Right forelimb (tissue), 1 donor: ENCODE measurements around the gene CALHM1.

Source experiments
- DNase-seq: peaks from one replicate; pipeline ENCODE4 v3.0.0-alpha.2; 2018

The CALHM1 gene

DNA sequence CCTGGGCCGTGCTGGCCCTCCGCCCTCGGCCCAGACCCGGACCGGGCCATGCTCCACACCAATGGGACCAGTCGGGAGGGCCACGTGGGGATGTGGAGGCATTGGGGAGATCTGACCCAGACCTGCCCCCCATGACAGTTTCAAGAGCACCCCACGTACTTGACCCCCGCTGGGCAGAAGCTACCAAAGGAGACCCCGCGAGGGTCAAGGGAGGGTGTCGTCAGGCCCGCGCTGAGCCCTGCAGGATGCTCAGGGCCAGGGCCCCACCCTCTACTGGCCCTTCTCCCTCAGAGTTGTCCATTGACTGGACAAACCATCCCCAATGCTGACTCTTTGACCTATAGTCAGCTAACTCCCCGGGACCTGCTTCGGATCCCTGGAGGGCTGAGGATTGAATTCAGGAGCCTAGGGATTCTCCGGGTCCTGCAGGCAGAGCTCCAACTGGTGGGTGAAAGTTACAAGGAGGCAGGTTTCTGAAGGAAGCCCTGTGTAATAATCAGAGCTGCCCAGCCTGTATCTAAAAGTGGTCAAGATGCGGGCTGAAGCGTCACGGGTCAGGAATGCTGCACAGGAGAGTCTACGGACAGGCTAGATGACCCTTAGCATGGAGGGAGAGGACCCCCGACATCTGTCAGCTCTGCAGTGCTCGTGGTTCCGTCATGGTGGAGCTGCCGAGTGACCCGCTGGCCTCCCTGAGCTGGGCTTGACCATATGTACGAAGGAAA, 6.0 kb downstream of the CALHM1 start:
- DNase-seq = no peak

DNA sequence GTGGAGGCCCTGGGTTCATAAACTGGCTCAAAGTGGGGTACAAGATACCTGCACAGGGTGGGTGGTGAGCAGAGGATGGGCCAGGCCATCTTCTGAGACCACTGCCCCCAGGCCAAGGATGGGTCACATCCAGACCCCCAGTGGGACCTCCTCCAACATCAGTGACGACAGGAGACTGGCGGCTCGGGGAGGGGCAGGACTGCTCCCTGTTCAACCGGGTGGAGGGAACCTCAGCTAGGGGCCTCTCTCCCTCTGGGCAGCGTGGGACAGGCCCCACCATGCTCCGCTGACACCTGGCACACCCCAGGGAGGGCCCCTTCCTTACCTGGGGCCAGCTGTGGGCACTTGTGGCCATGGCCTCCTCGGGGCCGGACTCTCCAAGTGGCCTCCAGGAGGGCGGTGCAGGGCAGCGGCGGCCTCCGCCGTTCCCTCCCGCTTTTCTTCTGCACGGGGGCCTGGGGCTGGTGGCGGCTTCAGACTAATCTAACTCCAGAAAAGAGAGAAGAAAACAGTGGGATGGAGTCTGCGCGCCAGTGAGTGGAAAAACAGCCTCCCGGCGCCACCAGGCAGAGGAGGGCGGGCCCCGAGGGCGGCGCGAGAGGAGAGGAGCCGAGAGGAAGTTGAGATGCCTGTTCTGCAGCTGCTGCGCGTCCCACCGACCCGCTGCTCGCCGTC, 6.7 kb downstream of the CALHM1 start, which contains the start of gene CALHM2:
CALHM2 (minus strand) TSS at position 540 of the 675 bp plus-strand sequence. CDS start 2,429 bp downstream, outside the sequence.
- DNase-seq = peak; percentile 87

DNA sequence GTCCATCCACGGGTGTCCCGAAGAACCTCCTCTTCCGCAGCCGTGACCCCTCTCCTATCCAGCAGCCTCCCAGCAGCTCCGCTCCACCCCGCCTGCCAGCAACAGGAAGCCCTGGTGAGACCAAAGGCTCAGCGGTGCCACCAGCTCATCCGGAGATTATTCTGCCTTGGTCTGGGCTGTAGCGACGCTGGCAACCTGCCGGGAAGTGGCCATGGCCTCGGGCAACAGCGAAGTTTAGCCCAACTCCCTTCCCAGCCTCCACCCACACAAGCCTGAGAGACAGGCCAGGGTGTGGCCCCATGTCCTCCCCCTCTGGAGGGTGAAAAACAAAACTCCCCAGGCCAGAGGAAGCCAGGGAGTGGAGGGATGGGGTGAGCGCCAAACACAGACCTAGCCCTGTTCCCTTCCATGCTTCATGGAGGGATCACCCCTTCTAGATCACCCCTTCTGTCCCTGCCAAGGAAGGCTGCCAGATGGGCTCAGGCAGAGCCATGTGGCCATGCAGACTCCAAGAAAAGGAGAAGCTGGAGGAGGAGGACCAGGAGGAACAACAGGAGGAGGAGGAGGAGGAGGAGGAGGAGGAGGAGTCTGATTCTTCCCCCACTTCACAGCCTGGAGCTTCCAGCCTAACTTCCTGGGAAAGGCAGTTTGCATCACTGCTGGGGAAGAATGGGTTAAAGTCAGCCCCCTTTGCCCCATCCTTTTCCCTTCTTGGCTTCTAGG, 7.4 kb downstream of the CALHM1 start:
- peak; percentile 56 for DNase-seq

DNA sequence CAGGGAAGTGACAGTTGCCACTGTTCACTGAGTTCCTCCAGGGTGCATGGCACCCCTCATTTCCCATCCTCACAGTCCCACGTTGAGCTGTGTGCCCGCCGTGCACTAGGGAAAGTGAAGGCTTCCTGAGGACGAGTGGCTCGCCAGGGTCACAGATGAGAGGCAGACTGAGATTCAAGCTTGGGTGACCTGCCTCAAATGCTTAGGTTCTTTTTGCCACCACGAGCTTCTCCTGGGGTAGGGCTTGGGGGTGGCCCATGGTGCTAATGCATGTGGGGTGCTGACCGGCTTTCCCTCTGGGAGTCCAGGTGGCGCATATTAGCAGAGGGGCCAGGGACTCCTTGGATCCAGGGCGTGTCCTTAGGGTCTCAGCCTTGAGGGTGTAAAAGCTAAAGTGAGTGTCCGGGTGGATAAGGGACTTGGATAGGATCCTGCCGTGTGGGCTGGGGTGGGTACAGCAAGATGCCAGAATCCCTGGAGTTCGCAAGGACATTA, 8.5 kb downstream of the CALHM1 start:
- no peak for DNase-seq

DNA sequence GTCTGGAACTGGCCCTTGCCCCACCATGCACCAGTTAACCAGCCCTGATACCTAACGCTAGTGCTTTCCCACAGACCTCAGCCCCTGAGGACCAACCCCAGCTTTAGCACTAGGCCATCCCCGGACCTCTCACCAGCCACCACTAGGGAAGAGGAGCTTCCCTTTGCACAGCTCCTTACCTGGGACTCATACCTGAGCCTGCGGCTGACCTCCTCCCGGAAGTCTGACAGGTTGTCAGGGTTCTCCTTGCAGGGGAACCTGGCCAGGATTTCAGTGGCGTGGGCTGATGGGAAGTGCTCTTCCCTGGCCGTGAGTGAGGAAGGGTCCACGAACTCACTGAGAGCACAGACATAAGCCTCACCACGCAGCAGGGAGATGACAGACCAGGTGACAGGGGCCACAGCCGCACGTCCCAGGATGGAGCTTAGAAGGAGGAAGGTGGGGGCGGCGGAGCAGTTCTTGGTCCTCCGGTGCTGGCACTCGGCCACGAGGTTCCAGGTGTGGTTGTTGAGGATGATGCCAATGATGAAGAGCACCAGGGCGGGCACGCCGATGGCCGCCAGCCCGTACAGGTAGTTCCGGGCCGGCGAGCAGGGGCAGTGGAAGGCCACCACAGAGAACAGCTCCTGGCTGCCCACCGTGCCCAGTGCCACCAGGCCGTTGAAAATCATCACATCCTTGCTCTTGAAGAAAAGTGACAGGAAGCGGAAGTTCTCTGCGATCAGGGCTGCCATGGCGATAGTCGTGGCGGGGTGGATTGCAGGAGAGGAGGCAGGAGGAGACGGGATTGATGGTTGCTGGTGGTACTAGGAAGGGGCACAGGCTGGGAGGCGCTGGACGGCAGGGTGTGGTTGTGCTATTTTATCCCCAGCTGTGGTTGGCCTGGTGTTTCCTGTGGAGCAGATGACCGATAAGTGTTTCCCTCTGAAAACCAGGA, 9.2 kb downstream of the CALHM1 start:
- DNase-seq = no peak

DNA sequence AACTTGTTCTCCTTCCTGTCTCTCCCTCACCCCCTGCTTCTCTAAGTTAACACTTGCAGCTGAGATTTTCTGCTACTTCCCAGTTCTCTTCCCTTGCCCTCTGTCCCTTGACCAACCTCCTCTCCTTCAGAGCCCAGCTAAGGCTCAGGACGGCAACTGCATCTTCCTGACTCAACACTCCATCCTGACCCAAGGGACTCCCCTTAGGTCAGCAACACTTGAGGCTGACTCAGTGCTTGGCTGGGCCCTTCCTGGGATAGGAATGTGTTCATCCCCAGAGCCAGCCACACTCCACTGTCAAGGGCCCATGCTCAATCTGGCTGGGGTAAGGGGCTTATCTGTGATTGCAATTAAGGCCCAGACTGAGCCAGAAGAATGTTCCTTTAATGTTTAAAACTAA, 10.0 kb downstream of the CALHM1 start:
- DNase-seq = no peak

DNA sequence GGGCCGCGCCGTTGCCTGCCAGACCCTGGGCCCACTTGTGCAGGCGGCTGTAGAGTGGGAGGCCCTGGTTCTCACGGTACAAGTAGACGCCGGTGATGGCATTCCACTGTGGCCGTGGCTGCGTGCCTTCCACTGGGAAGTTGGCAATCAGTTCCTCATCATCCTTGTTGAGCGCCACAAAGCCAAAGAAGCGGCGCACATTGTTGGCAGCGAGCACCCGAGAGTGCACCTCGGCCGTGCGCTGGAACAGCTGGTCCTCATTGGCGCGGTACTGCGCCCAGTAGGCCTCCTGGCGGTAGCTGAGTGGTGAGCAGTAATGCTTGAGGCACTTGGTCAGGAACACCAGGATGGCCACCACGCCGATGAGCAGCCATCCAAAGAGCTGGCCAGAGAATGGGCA, 11.5 kb downstream of the CALHM1 start:
- DNase-seq = no peak

DNA sequence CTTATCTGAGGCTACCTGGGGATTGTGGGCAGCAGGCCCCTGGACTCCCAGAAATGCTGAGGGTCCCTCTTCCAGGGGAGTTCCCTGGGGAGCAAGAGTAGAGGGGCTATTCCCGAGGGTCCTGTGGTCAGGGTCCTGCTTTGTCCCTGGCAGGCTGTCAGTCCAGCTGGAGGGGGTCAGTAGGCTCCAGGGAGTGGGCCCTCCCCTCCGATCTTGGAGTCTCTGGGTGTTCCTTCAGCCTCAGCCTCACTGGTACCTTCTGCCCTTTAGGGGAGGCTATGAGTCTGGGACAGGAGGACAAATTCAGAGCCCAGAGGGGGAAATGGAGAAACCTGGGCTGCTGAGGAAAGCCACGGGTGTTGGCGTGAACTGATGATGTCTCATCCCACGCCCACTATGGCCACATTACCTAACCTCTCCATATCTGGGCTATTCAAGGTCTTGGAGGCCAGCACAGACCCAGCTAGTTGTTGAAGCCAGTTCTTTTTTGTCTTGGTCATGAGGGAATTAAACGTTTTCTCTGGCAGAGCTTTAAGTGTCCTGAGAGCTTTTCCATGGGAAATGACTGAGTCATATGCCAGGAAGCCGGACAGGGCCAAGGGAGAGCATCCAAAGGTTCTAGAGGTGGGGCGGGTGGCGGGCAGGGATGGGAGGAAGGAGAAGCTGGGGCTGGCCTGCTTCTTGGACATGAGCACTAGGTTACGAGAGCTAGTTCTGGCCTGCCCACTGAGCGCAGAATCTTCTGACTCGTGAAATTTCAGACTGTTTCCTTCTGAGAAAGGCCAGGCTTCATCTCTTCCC, 12.7 kb downstream of the CALHM1 start:
- DNase-seq = no peak

DNA sequence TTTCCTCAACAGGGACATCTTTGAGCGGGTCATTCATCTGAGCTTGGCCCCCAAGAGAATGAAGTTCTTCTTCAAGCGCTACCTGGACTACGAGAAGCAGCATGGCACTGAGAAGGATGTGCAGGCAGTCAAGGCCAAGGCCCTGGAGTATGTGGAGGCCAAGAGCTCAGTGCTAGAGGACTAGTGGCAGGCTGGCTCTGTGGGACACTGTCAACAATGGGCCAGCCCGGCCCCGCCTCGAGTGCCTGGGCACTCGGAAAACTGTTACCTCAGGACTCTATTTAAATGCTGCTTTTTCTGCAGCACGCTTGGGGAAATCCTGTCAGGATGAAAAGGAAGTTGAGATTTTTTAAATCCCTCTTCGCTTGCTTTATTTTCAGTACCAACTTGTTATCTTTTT, 13.3 kb downstream of the CALHM1 start:
- no peak for DNase-seq

DNA sequence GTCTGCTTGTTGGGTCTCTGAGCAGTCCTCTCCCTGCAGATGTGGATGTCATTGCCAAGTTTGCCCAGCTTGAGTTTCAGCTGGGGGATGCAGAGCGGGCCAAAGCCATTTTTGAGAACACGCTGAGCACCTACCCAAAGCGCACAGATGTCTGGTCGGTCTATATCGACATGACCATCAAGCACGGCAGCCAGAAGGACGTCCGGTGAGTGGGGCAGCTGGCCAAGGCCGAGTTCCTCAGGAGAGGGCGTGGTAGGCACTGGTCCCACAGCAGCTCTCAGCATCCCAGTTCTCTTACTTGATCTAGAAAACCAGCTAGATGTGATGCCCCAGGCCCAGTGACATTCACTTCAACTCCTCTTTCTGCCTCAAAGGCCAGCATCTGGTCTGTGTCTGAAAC, 14.2 kb downstream of the CALHM1 start:
- no peak for DNase-seq

DNA sequence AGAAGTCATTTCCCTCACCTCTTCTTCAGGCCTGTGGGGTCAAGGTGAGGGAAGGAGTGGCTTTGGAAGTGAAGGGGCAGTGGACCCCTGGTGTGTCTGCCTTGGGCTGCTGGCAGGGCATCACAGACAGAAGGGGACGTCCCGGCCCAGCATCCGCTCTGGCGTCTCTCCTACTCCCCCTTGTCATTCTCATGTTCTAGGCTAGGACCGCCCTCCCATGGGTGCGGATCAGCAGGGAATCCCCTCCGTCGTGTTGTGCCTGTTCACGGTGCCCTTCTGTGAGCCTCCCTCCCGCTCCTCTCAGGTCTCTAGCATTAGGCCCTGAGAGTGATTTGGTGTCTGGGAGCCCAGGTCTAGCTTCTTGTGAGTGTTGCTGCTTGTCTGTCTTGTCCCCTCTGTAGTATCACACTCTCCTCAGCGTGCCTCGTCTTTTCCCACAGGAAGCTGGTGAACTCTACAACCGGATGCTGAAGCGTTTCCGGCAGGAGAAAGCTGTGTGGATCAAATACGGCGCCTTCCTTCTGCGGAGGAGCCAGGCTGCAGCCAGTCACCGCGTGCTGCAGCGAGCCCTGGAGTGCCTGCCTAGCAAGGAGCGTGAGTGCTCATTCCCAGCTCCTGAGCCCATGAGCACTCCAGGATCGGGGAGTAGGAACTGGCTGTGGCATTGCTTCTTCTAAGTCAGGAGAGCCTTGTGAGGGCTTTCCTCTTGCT, 15.1 kb downstream of the CALHM1 start:
- DNase-seq = no peak

DNA sequence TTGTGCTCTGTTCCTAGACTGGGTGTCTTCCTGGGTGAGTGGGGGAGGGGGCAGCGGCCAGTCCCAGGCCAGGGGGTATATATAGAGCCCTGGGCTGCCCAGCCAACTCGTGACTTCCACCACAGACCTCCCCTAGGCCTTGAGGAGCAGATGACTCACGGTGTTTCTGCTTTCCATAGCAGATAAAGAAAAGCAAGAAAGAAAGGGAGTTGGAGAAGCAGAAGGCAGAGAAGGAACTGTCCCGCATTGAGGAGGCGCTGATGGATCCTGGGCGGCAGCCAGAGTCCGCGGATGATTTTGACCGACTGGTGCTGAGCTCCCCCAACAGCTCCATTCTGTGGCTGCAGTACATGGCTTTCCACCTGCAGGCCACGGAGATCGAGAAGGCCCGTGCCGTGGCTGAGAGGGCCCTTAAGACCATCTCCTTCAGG, 16.7 kb downstream of the CALHM1 start:
- no peak for DNase-seq

DNA sequence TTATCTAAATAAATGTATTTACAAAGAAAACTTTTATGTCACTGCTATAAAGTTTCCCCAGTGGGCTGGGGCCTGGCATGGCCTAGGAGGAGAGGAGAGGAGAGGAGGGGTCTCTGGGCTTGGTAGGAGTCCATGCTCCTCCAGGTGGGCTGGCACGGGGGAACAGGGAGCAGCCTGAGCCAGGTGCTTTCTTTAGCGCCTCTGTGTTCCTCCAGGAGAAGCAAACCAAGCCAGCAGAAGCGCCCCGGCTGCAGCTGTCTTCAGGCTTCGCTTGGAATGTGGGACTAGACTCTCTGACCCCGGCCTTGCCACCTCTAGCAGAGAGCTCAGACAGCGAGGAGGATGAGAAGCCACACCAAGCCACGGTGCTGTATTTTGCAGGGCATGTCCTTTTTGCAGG, 17.1 kb downstream of the CALHM1 start:
- DNase-seq = no peak

DNA sequence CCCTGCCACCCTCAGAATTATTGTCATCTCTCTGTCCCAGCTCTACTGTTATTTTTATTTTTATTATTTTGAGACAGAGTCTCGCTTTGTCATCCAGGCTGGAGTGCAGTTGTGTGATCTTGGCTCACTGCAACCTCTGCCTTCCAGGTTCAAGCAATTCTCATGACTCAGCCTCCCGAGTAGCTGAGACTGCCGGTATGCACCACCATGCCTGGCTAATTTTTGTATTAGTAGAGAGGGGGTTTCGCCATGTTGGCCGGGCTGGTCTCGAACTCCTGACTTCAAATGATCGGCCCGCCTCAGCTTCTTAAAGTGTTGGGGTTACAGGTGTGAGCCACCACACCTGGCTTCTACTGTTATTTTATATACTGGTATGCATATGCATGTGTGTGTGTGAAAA, 17.5 kb downstream of the CALHM1 start:
- DNase-seq = no peak

DNA sequence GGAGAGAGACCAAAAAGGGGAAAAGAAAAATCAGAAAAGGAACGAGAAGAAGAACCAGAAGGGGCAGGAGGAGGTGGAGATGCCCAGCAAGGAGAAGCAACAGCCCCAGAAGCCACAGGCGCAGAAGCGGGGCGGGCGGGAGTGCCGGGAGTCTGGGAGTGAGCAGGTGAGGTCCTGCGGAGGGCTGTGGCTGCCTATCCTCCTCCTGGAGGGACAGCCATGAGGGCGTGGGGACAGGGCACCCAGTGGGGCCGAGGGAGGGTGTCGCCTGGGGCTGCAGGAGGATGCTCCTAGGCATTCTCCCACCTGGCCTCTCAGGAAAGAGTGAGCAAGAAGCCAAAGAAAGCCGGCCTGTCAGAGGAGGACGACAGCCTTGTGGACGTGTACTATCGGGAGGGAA, 18.3 kb downstream of the CALHM1 start:
- DNase-seq = no peak

DNA sequence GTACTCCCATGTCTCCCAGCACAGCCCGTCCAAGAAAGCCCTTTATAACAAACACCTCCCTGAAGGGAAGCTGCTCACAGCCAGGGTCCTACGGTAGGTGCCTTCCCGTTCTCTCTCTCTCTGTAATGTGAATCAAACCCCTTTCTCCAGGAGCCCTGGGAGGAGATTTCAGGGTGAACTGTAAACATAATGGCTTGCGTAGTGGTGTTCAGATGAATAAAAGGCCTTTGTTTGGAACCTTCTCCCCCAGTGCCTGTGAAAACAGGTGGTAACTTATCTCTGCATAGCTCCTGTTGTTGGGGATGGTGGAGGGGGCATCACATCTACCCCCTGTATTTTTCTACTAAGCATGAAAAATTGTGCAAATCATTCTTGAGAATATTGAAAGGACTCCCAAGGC, 18.9 kb downstream of the CALHM1 start:
- no peak for DNase-seq

DNA sequence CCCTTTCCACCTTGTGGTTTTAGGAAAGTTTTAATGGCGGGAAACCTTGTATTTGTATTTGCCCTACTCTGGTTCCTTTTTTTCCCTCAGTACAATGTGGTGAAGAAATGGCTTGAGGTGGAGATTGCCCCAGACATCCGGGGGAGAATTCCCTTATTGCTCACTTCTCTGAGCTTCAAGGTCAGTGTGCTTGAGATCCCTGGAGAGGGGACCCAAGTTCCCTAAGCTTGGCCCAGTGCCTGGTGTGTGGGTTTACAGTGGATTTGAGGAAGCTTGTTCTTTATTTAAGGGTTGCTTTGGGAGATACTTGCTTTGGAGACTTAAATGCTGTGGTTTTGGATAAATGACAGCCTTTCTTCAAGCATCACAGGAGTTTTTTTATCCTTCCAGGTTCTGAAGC, 24.8 kb downstream of the CALHM1 start:
- no peak for DNase-seq

DNA sequence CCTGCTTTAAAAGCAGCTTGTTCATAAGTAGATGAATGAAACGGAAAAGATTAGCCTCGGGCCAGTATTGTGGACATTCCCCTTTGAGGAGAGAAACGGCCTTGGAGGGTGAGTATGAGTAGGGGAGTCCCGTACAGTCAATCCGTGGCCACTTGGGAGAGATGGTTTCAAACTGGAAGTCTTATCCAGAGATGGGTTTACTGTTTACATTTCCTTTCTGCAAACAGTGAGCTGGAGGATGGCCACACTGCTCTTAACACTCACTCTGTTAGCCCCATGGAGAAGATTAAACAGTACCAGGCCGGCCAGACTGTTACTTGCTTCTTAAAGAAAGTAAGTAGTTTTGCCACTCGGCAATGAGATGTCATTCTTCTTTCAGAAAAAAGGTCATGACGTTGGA, 26.8 kb downstream of the CALHM1 start:
- DNase-seq = no peak

DNA sequence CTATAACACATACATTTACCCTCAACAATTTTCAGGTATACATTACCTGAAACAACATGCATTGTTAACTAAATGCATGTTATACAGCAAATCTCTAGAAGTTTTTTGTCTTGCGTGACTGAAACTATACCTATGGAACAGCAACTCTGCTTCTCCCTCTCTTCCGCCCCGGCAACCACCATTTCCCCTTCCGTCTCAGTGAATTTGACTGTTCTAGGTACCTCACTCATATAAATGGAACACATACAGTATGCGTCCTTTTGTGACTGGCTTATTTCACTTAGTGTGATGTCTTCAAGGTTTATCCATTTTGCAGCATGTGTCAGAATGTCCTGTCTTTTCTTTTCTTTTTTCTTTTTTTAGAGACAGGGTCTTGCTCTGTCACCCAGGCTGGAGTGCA, 29.1 kb downstream of the CALHM1 start:
- no peak for DNase-seq

DNA sequence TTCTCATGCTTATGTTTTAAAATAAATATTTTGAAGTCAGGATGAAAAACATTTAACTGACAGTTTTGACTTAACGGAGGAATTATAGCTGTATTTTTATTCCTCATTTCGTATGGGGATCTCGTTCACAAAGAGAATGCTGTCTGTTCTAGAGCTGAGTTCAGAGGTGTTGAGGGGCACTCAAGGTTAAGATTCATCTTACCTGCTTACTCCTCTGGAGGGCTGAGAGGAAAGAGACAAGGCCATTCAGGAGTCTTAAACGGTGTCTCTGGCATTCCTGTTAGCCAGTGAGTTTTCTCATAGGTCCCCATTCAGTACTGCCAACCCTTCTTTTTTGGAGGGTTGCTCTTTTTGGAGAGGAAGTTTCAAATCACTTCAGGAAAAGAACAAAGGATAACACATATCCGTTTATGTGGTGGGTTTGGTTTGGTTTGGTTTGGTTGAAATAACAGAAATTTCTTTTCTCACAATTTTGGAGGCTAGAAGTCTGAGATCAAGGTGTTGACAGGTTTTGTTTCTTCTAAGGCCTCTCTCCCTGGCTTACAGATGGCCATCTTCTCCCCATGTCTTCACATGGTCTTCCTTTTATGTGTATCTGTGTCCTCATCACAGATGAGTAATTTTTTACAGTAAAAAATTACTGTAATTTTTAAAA, 29.6 kb downstream of the CALHM1 start:
- DNase-seq = no peak

DNA sequence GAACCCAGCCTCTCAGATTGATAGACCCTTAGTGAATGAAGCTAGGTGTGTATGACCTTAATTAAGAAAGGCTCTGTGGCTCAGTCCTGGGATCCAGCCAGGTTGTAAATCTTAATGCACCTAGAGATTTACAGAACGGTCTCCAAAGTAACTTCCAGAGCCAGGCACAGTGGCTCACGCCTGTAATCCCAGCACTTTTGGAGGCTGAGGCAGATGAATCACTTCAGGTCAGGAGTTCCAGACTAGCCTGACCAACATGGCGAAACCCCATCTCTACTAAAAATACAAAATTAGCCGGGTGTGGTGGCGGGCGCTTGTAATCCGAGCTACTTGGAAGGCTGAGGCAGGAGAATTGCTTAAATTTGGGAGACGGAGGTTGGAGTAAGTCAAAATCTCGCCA, 30.8 kb downstream of the CALHM1 start:
- DNase-seq = no peak
